Measurements from ENCODE around the gene HM13.
A peak's percentile ranks its signal among the peaks of the same experiment; 100 is the strongest.

The HM13 gene

GRCh38 chr20:31569163-31570020 lies 55.1 kb downstream of the HM13 start:
- H3K27me3 ChIP-seq (ENCODE audit: insufficient read depth, low read length, poor library complexity, severe bottlenecking): no peaks in the 10 kb centered on the region
- peaks cover 13% of the 10 kb centered on the region for H3K4me1 ChIP-seq (ENCODE audit: insufficient read depth, low read length, poor library complexity, severe bottlenecking)
- peaks cover 41% of the 10 kb centered on the region; the same call in 1 of the 2 replicates for H3K36me3 ChIP-seq (ENCODE audit: insufficient read depth, low read length)
- 0 out of 2 replicates have a peak, but pooled peaks cover 3% of the 10 kb centered on the region for H3F3A ChIP-seq (ENCODE audit: low read depth)
- H3K9me2 ChIP-seq (replicated peaks; ENCODE audit: low read depth, low read length): no peaks in the 10 kb centered on the region
- no peak overlapping the region for H3K4me2 ChIP-seq (ENCODE audit: low read depth, low read length, poor library complexity, severe bottlenecking)
- TF ChIP-seq CTCF (conservative IDR thresholded peaks at IDR 0.05; ENCODE audit: low read length): peak; percentile 86
- no peak for TF ChIP-seq EZH2phosphoT487 (IDR thresholded peaks at IDR 0.05; ENCODE audit: borderline replicate concordance)
- H3K9me3 ChIP-seq (ENCODE audit: insufficient read depth, low read depth, low read length): no peaks in the 10 kb centered on the region
- H2AFZ ChIP-seq (ENCODE audit: low read length): no peak overlapping the region
- no peak overlapping the region for H3K4me3 ChIP-seq (ENCODE audit: low read length, poor library complexity, severe bottlenecking)
- no peaks in the 10 kb centered on the region for H4K20me1 ChIP-seq (ENCODE audit: insufficient read depth, low read length, poor library complexity, severe bottlenecking)
- H3K9ac ChIP-seq (ENCODE audit: low read depth, low read length, poor library complexity, severe bottlenecking): no peak overlapping the region
- no peaks in the 10 kb centered on the region for H3K79me2 ChIP-seq (ENCODE audit: insufficient read depth, low read length)

- no peak for TF ChIP-seq CTCF (conservative IDR thresholded peaks at IDR 0.05; ENCODE audit: low read length)
- TF ChIP-seq EZH2phosphoT487 (IDR thresholded peaks at IDR 0.05; ENCODE audit: borderline replicate concordance): no peak
Measured at GRCh38 chr20:31570021-31570463, 55.8 kb downstream of the HM13 start.

GRCh38 chr20:31570735-31571617 lies 56.7 kb downstream of the HM13 start:
- H3K4me2 ChIP-seq (ENCODE audit: low read depth, low read length, poor library complexity, severe bottlenecking): no peak overlapping the region
- H3K27me3 ChIP-seq (ENCODE audit: insufficient read depth, low read length, poor library complexity, severe bottlenecking): no peaks in the 10 kb centered on the region
- no peaks in the 10 kb centered on the region for H3K9me2 ChIP-seq (replicated peaks; ENCODE audit: low read depth, low read length)
- TF ChIP-seq CTCF (conservative IDR thresholded peaks at IDR 0.05; ENCODE audit: low read length): no peak
- no peak overlapping the region for H3K9ac ChIP-seq (ENCODE audit: low read depth, low read length, poor library complexity, severe bottlenecking)
- H3K79me2 ChIP-seq (ENCODE audit: insufficient read depth, low read length): no peaks in the 10 kb centered on the region
- H4K20me1 ChIP-seq (ENCODE audit: insufficient read depth, low read length, poor library complexity, severe bottlenecking): no peaks in the 10 kb centered on the region
- H3K4me3 ChIP-seq (ENCODE audit: low read length, poor library complexity, severe bottlenecking): no peak overlapping the region
- no peaks in the 10 kb centered on the region for H3K9me3 ChIP-seq (ENCODE audit: insufficient read depth, low read depth, low read length)
- H3K36me3 ChIP-seq (ENCODE audit: insufficient read depth, low read length): peaks cover 34% of the 10 kb centered on the region; the same call in 1 of the 2 replicates
- H2AFZ ChIP-seq (ENCODE audit: low read length): no peak overlapping the region
- H3F3A ChIP-seq (ENCODE audit: low read depth): 0 out of 2 replicates have a peak, but pooled peaks cover 3% of the 10 kb centered on the region
- peaks cover 13% of the 10 kb centered on the region for H3K4me1 ChIP-seq (ENCODE audit: insufficient read depth, low read length, poor library complexity, severe bottlenecking)

More at GRCh38 chr20:31570021-31570463, 55.8 kb downstream of the HM13 start:
- Histone ChIP-seq H3K36me3 (ENCODE audit: insufficient read depth, low read length) (peaks cover 39% of the 10 kb centered on the region; the same call in 1 of the 2 replicates), H4K20me1 (ENCODE audit: insufficient read depth, low read length, poor library complexity, severe bottlenecking) (no peaks in the 10 kb centered on the region), H3K4me3 (ENCODE audit: low read length, poor library complexity, severe bottlenecking) (no peak overlapping the region), H3K4me2 (ENCODE audit: low read depth, low read length, poor library complexity, severe bottlenecking) (no peak overlapping the region), H3K9me3 (ENCODE audit: insufficient read depth, low read depth, low read length) (no peaks in the 10 kb centered on the region), H2AFZ (ENCODE audit: low read length) (no peak overlapping the region), H3K79me2 (ENCODE audit: insufficient read depth, low read length) (no peaks in the 10 kb centered on the region), H3K4me1 (ENCODE audit: insufficient read depth, low read length, poor library complexity, severe bottlenecking) (peaks cover 13% of the 10 kb centered on the region), H3K27me3 (ENCODE audit: insufficient read depth, low read length, poor library complexity, severe bottlenecking) (no peaks in the 10 kb centered on the region), H3K9ac (ENCODE audit: low read depth, low read length, poor library complexity, severe bottlenecking) (no peak overlapping the region), H3F3A (ENCODE audit: low read depth) (0 out of 2 replicates have a peak, but pooled peaks cover 3% of the 10 kb centered on the region), H3K9me2 (replicated peaks; ENCODE audit: low read depth, low read length) (no peaks in the 10 kb centered on the region)

All from Loucy (cell line).